Mononuclear cell (primary cell): Measurements from ENCODE around the gene CCDC92. TPM values are rescaled to one million over a fixed set of nuclear protein-coding genes. Genes with fewer than 3 reads are reported as not detected.

Source experiments
- H3K27me3 ChIP-seq: 2 replicates; pipeline ENCODE4 v1.6.0; 2011; ENCODE audit warnings: low read length, control low read depth; ENCODE audit not compliant: insufficient read depth
- H3K4me1 ChIP-seq: 2 replicates; pipeline ENCODE4 v1.5.1; 2011; ENCODE audit warnings: mild to moderate bottlenecking, low read length, control low read depth; ENCODE audit not compliant: insufficient read depth
- H3K4me3 ChIP-seq: 2 replicates; pipeline ENCODE4 v1.5.1; 2011; ENCODE audit warnings: mild to moderate bottlenecking, low read length, moderate library complexity
- H3K9me3 ChIP-seq: 2 replicates; pipeline ENCODE4 v1.5.1; 2011; ENCODE audit warnings: low read depth, mild to moderate bottlenecking, control low read depth, low read length
- total RNA-seq: library from RNA; depleted of rRNA; stranded (reverse); fragments of >200 nt; gene quantifications from one replicate; pipeline ENCODE4 v1.2.3, GENCODE V29; 2012

The CCDC92 gene
- total RNA-seq, 1 donor: 5.9 TPM

DNA sequence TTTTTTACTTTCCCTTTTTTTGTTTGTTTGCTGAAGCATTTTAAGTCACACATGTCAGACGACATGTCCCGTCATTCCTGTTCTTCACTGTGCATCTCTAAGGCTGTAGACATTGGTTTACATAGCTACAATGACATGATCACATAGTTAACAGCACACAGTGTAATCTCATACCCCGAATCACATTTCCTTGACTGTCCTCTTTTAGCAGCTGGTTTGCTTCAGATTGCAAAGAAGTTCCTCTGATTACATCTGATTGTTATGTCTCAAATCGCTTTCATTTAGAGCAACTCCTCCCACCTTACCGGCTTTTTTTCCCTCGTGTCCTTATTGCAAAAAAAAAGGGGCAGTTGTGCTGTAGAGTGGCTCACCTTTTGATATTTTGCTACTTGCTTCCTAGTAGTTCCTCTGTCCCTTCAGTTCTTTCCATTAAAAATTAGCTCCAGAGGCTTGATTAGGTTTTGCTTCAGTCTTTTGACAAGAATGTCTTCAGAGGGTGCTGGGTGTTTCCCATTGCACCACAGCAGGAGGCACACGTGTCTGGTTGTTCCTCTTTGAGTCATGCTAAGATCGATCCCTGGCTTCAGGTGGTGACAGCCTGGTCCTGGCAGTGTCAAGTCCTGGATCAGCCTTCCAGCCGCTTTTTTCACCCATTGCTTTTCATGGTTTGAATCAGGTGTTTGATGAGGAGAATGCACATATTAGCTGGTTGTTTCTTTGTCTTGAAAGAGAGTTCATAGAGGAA is 35.4 kb upstream of the CCDC92 start:
- H3K9me3 ChIP-seq: no peaks in the 10 kb centered on the region
- H3K27me3 ChIP-seq: no peaks in the 10 kb centered on the region
- H3K4me3 ChIP-seq: no peak overlapping the region
- peaks cover 28% of the 10 kb centered on the region for H3K4me1 ChIP-seq

DNA sequence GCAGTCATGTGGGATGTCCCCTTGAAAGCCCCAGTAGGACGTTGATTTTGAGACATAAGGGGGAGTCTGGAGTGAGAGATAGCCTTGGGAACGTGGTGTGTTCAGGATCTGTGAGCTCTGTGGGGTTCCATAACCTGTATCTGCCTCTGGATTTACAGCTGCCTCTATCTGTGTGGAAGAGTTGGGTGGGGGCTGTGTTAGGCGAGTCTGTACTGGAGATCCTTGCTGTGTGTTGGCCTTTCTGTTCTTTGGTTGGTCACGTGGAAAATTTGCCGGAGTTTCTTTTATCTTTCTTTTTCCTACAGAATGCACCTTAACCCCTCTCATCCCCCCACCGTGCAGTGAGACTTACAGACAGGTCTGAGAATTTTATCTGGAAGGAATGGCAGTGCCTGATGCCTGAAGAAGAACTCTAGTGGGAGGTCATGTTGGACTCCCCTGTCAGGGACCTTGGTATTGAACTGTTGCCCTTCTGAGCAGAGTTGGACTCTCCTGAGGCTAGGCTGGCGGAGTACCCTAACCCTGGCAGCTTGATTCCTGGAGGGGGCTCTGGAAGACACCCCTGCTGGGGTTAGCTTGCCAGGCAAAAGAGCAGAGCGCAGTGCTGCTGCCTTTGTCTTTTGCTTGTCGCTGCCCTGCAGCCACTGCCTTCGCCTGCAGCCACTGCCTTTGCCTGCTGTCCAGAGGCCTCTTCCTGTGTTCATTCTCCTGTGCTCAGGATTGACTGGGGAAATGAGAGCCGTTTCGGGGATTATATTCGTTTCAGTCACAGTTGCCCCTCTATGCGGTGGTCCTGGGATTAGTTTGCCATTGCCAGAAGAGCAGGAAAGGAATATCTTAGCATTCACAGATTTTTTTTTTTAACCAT is 34.4 kb upstream of the CCDC92 start:
- H3K9me3 ChIP-seq: no peaks in the 10 kb centered on the region
- no peaks in the 10 kb centered on the region for H3K27me3 ChIP-seq
- peaks cover 28% of the 10 kb centered on the region for H3K4me1 ChIP-seq
- H3K4me3 ChIP-seq: no peak overlapping the region

DNA sequence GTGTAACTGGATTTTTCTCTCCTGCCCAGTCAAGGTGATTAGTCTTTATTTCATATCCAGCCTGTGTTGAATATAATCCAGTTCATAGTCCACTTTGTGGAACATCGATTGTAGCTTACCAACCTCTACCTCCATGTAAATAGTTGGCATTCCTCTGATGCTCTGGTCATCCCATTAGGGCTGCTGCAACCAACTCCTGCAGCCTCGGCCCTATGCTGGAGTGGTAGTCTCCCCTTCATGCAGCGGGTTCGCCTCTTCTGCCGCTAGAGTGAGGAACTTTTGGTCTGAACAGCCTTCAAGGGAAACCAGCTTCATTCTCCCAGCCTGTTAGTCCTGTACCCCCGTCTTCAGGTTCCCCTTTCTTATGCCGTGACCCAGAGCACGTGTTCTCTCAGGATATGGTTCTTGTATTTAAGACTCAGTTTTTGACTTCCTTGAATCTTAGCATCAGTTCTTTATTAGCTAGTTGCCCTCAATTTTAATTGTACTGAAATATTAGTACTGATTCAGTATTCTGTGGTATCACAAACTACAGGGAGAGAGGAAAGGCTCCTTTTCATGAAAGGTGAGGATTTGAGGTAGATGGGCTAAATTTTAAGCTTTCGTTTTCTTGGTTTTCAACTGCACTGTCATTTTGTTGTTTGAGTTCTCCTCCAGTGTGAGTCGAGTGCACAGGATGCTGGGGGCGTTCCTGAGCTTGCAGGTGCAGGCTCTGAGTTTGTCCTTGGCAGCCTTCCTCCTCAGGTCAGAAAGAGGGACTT is 33.6 kb upstream of the CCDC92 start:
- no peaks in the 10 kb centered on the region for H3K27me3 ChIP-seq
- no peak overlapping the region for H3K4me3 ChIP-seq
- peaks cover 28% of the 10 kb centered on the region for H3K4me1 ChIP-seq
- H3K9me3 ChIP-seq: no peaks in the 10 kb centered on the region

GRCh38 chr12:124004233-124004875 is 31.7 kb upstream of the CCDC92 start:
- Histone ChIP-seq H3K9me3 (no peaks in the 10 kb centered on the region), H3K27me3 (no peaks in the 10 kb centered on the region), H3K4me1 (peaks cover 28% of the 10 kb centered on the region), H3K4me3 (no peak overlapping the region)

DNA sequence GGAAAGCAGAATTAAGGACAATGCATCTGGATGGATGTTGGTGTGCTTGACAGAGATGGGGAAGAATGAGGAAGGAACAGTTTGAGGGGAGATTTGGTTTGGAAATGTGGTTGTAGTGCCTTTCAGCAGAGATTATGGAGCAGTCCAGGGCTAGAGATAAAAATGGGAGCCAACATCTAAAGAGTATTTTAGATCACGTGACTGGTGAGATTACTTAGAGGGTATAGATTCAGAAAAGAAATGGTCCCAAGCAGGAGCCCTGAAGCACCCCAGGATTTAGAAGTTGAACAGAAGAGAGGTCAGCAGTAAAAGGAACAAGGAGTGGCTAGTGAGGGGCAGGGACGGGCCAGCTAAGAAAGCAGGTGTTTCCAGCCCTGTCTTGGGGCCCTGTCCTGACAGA is 30.0 kb upstream of the CCDC92 start:
- H3K9me3 ChIP-seq: no peaks in the 10 kb centered on the region
- no peak overlapping the region for H3K4me3 ChIP-seq
- no peaks in the 10 kb centered on the region for H3K27me3 ChIP-seq
- peaks cover 20% of the 10 kb centered on the region for H3K4me1 ChIP-seq

DNA sequence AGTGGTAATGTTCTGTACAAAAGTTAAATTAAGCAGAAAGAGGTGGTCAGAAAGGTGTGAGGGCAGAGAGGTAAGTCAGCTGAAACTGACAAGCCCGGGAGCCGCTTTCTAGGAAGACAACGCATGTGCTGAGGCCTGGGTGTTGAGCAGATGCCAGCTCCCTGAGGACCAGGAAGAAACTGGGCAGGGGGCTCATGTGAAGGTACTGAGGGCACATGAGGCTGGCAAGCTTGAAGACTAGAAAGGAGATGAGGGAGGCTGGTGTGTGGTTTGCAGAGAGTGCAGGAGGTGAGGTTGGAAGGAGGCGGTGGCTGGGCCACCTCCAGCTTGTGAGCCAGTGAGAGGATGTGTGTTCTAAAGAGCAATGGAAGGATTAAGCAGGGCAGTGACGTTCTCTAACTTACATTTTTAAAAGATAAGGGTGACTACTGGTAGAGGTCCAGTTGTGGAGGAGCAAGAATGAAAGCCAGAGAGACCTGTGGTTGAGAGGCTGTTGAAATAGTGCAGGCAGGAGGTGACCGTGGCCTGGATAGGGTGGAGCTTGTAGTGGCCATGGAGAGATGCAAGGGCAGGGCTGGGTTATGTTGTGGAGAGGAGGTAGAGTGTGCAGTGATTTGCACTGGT is 29.5 kb upstream of the CCDC92 start:
- Histone ChIP-seq H3K9me3 (no peaks in the 10 kb centered on the region), H3K4me1 (peaks cover 16% of the 10 kb centered on the region), H3K4me3 (no peak overlapping the region), H3K27me3 (no peaks in the 10 kb centered on the region)

- H3K27me3 ChIP-seq: no peaks in the 10 kb centered on the region
- no peaks in the 10 kb centered on the region for H3K9me3 ChIP-seq
- H3K4me1 ChIP-seq: peaks cover 8% of the 10 kb centered on the region
- H3K4me3 ChIP-seq: no peak overlapping the region
Measured at GRCh38 chr12:124001343-124001742, 28.7 kb upstream of the CCDC92 start.

DNA sequence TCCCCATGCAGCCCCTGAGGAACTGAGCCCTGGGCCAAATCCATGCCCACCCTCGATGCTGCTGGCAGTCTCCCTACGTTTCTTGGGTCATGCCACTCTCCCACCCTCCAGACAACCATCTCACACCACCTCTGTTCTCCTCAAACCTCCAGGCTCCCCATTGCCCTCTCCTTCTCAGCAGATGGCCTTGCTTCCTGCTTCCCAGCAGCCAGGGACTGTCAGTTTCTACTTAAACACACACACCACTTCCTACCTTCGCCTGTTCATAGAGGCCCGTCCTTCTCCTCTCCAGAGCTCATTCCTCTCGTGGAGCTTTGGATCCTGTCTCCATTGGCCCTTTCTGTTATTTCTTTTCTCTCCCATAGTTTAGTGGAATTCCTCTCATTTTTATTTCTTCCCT is 27.5 kb upstream of the CCDC92 start:
- H3K4me3 ChIP-seq: no peak overlapping the region
- H3K4me1 ChIP-seq: no peaks in the 10 kb centered on the region
- no peaks in the 10 kb centered on the region for H3K9me3 ChIP-seq
- no peaks in the 10 kb centered on the region for H3K27me3 ChIP-seq

DNA sequence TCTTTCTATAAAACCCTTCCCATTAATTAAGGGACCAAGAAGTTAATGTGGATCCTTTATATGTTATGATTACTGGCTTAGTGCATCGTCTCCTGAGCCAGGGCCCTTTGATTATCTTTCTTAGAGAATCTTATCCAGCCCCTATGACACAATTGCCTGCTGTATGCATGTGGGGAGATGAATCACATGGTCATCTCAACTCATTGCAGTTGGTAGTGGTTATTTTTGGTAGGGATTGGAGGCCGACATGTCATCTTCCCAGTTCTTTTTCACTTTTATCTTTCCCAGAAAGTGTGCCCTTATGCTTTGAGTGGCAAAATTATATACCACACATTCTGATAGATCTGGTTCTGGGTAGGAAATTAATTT is 26.3 kb upstream of the CCDC92 start:
- H3K27me3 ChIP-seq: no peaks in the 10 kb centered on the region
- H3K4me1 ChIP-seq: no peaks in the 10 kb centered on the region
- H3K4me3 ChIP-seq: no peak overlapping the region
- H3K9me3 ChIP-seq: no peaks in the 10 kb centered on the region

DNA sequence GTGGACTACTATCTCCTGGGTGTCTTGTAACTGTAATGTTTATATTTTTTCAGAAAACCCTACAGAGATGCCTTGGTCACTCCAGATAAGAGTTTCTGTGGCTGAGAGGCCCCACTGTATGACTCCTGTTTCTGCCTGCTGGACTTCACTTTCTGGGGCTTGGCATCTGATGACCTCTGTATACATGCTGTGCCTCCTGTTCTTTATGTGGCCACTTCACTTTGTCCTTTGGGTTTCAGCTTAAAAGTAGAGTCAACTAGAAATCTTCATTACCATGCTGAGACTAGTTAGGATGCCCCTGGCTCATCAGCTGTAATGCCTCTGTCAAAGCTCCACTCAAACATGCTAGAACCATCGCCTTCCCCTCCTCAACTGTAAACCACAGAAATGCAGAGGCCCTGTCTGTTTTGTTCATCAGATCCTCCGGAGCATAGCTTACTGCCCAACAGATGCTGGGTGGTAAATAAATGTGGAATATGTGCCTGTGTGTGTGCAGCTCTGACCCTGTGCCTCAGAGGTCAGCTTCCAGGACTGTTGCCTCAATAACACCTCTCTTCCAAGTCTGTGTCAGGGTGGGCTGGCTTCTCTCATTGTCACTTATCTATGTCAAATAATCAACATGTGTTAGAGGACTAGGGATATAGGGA is 25.8 kb upstream of the CCDC92 start:
- Histone ChIP-seq H3K4me1 (no peaks in the 10 kb centered on the region), H3K4me3 (no peak overlapping the region), H3K9me3 (no peaks in the 10 kb centered on the region), H3K27me3 (no peaks in the 10 kb centered on the region)

DNA sequence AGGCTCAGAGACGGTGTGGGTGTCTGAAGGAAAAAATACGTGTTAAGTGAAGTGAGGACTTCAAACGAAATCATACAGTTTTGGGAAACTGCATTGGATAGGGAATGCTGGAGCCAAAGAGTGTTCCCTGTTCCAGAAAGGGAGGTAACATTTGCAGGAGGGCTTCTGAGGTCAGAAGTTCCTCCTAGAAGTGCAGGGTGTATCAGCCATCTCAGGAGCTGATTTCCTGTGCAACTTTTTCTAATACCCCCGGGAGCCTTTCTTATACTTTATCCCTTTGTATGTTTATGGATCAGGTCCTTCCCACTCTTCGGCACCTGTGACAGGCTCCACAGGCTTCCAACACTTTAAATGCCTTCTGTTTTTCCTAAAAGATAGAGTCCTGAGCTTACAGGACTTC is 25.3 kb upstream of the CCDC92 start:
- H3K27me3 ChIP-seq: no peaks in the 10 kb centered on the region
- H3K4me3 ChIP-seq: no peak overlapping the region
- H3K4me1 ChIP-seq: no peaks in the 10 kb centered on the region
- no peaks in the 10 kb centered on the region for H3K9me3 ChIP-seq

GRCh38 chr12:123997033-123997822 is 24.6 kb upstream of the CCDC92 start:
- Histone ChIP-seq H3K9me3 (no peaks in the 10 kb centered on the region), H3K27me3 (no peaks in the 10 kb centered on the region), H3K4me3 (no peak overlapping the region), H3K4me1 (no peaks in the 10 kb centered on the region)

GRCh38 chr12:123996581-123996980 is 23.9 kb upstream of the CCDC92 start:
- no peak overlapping the region for H3K4me3 ChIP-seq
- no peaks in the 10 kb centered on the region for H3K9me3 ChIP-seq
- no peaks in the 10 kb centered on the region for H3K27me3 ChIP-seq
- H3K4me1 ChIP-seq: no peaks in the 10 kb centered on the region
